Stimulated activated effector memory CD8-positive, alpha-beta T cell treated with anti-CD3 and anti-CD28 coated beads, Interleukin-12 subunit alpha, Interleukin-12 subunit beta, amount 100 ng/mL, for 72 hours (primary cell): ENCODE results near the gene ADAMTS4.

Source experiments
- ATAC-seq: fragments of 150-1000 bp; cut with Tn5 transposase; 2 replicates; pipeline ENCODE4 v1.10.0; 2021
- DNase-seq, 2 donors: peaks; one replicate each; pipeline ENCODE4 v3.0.0; 2021 to 2022; ENCODE audit warnings: low spot score in 2 of 2
- H3K27ac Mint-ChIP-seq: one replicate; pipeline ENCODE4 v1.8.0; 2022; ENCODE audit warnings: mild to moderate bottlenecking, mixed read lengths
- H3K36me3 Mint-ChIP-seq: one replicate; pipeline ENCODE4 v1.8.0; 2022; ENCODE audit warnings: mild to moderate bottlenecking, mixed read lengths
- H3K4me1 Mint-ChIP-seq: one replicate; pipeline ENCODE4 v1.8.0; 2022; ENCODE audit warnings: mixed read lengths
- H3K4me3 Mint-ChIP-seq: one replicate; pipeline ENCODE4 v1.8.0; 2022; ENCODE audit warnings: mild to moderate bottlenecking, mixed read lengths
- H3K9me3 Mint-ChIP-seq: one replicate; pipeline ENCODE4 v1.8.0; 2022; ENCODE audit warnings: mixed read lengths

ADAMTS4 gene

DNA sequence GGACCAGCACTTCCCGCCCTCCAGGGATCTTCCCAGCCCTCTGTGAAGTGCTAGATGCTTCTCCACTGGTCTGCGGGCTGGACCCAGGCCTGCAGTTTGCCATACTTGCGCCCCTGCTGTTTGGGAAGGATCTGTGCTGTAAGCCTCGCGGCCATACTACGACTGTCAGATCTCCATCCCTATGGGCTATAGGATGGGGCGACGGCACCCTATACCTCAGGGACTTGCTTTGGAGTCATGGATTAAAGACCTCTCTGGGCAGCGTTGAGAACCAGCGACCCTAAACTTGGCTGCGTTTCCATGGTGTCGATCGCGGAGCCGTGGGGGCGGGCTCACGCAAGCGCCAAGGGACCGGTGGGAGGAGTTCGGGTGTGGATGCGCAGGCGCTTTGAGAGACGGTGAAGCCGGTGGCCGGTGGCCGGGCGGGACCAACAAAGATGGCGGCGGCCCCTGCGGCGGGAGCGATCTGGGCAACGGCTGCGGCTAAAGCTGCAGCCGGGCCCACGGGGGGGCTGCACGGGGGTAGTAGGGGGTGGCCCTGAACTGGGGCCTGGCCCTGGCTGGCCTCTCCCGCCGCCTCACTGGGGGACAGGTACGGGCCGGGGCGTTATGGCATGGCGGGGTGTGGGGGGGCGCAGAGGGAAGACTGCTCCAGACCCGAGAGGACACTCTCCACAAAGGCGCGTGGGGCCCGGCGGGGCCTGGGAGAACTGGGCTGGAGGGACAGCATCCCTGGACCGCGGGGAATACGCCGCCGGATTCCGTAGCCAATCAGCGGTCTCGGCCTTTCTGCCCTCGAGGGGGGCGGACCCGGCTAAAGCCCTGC is 39.6 kb downstream of the ADAMTS4 start, which contains the start of gene USP21:
TSS of gene USP21 (plus strand) at position 414 of the 826 bp plus-strand sequence. CDS start 1,141 bp downstream, outside the sequence.
- H3K4me1 Mint-ChIP-seq: peaks cover 76% of the 10 kb centered on the region
- H3K36me3 Mint-ChIP-seq: peaks cover 76% of the 10 kb centered on the region
- DNase-seq (peak; percentile 83 to 96), ATAC-seq (peak; percentile 93)
- peak within 1 kb of the TSS; percentile 83 for H3K4me3 Mint-ChIP-seq
- H3K9me3 Mint-ChIP-seq: no peaks in the 10 kb centered on the region
- H3K27ac Mint-ChIP-seq: peak within 1 kb of the TSS; percentile 97

DNA sequence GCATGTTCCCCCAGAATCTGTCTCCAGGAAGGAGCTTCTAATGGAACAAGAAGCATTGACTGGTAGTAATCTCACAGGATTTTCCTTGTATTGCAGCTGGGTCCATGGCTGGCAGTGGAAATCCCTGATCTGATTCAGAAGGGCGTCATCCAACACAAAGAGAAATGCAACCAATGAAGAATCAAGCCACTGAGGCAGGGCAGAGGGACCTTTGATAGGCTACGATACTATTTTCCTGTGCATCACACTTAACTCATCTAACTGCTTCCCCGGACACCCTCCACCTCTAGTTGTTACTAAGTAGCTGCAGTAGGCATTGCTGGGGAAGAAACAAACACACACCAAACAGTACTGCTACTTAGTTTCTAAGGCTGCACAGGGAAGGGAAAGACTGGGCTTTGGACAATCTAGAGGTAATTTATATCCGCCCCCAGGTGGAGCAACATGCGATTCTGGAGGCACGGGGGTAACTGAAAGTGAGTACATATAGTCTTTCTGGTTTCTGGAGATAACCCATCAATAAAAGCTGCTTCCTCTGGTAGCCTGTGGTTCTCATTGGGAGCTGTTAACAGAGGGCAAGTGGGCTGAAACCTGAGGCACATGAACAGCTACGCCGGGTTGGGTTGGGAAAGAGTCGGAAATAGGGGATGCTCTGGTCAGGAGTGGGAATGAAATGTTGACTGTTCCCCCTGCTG is 40.4 kb downstream of the ADAMTS4 start:
- Mint-ChIP-seq H3K27ac (peak overlapping the region; percentile 97), H3K4me3 (peak overlapping the region; percentile 83), H3K9me3 (no peaks in the 10 kb centered on the region), H3K4me1 (peaks cover 70% of the 10 kb centered on the region), H3K36me3 (peaks cover 75% of the 10 kb centered on the region)
- ATAC-seq: no peak
- DNase-seq: no peak

DNA sequence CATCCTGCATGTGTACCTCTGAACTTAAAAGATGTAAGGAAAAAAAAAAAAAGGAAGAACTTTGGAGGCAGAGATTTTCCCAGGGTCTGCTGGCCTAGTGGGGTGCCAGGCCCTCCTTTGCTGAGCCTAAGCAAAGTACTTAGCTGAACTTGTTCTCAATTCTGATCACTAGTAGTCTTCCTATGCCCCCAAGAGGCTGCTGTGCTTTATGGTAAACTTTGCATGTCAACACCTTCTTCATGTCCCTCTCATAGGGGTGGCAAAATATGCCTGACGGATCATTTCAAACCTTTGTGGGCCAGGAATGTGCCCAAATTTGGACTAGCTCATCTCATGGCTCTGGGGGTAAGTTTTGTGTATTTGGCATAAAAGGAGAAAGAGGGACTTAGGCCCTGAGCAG is 41.0 kb downstream of the ADAMTS4 start:
- Mint-ChIP-seq H3K36me3 (peaks cover 69% of the 10 kb centered on the region), H3K4me3 (peak overlapping the region; percentile 83), H3K27ac (peak overlapping the region; percentile 50), H3K4me1 (peaks cover 64% of the 10 kb centered on the region), H3K9me3 (no peaks in the 10 kb centered on the region)
- ATAC-seq: no peak
- DNase-seq: no peak

GRCh38 chr1:161153682-161154337 is 45.0 kb downstream of the ADAMTS4 start, which contains the start of gene UFC1:
Gene UFC1, plus strand, starts transcription at chr1:161153978. Its CDS starts 20 bp downstream, at chr1:161153998.
- Mint-ChIP-seq H3K4me3 (peak within 1 kb of the TSS; percentile 95), H3K4me1 (peaks cover 26% of the 10 kb centered on the region), H3K36me3 (peaks cover 49% of the 10 kb centered on the region), H3K27ac (peak within 1 kb of the TSS; percentile 100), H3K9me3 (no peaks in the 10 kb centered on the region)
- peak; percentile 61 to 89 for DNase-seq
- peak; percentile 96 for ATAC-seq

DNA sequence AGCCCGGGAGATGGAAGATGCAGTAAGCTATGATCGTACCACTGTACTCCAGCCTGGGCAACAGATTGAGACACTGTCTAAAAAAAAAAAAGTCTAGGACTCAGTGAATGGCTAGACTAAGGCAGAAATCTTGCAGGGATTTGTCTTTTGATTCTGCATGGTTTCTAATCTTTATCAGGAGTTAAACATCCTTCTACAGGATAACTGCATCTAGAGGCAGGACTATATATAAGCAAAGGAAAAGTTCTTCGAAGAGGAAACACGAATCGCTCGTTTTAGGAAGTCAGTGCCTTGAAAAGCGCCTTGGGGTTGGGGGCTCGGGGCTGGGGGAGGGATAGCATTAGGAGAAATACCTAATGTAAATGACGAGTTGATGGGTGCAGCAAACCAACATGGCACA is 45.7 kb downstream of the ADAMTS4 start:
- Mint-ChIP-seq H3K4me3 (peak overlapping the region; percentile 95), H3K36me3 (peaks cover 43% of the 10 kb centered on the region), H3K9me3 (no peaks in the 10 kb centered on the region), H3K4me1 (peaks cover 22% of the 10 kb centered on the region), H3K27ac (peak overlapping the region; percentile 100)
- ATAC-seq: no peak
- DNase-seq: no peak

DNA sequence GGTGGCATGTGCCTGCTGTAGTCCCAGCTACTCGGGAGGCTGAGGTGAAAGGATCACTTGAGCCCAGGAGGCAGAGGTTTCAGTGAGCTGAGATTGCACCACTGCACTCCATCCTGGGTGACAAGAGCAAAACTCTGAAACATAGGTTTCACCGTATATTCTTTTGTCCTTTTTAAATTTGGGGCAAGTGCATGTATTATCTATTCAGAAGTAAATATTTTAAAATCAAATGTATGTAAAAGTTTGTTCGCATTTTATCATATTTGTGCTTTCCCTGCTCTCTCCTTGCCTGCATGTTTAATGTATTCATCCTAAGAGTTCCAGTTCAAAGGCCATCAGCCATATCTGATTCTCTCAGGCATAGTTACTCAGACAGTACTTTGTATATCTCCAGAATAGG is 53.0 kb downstream of the ADAMTS4 start:
- no peak for DNase-seq
- Mint-ChIP-seq H3K9me3 (no peaks in the 10 kb centered on the region), H3K4me1 (no peaks in the 10 kb centered on the region), H3K27ac (no peak overlapping the region), H3K4me3 (no peak overlapping the region), H3K36me3 (no peaks in the 10 kb centered on the region)
- ATAC-seq: no peak

DNA sequence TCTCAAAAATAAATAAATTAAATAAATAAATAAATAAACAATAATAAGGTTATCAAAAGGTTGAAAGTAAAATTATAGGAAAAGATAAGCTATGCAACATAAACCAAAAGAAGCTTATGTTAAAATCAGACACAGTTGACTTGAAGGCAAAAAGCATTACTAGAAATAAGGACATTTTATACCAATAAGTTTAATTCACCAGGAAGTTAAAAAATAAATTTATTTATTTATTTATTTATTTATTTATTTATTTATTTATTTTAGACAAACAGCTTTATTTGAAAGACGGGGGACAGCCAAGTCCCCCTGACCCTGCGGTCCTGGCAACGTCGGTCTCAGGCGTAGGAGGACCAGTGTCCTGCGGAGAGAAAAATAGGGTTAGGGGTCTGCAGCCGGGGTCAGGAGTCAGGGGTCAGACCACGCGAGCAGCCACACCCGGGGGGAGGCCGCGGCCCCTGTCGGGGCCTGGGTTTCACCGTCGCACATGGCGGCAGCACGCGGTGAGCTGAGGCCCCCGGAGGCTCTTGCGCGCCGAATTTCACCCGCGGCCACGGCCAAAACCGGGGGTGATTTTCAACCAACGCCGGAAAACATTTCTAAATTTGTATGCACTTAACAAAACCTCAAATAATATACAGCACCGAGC is 58.0 kb downstream of the ADAMTS4 start:
- ATAC-seq (no peak), DNase-seq (no peak)
- Mint-ChIP-seq H3K4me1 (no peaks in the 10 kb centered on the region), H3K27ac (no peak overlapping the region), H3K4me3 (no peak overlapping the region), H3K36me3 (no peaks in the 10 kb centered on the region), H3K9me3 (no peaks in the 10 kb centered on the region)

DNA sequence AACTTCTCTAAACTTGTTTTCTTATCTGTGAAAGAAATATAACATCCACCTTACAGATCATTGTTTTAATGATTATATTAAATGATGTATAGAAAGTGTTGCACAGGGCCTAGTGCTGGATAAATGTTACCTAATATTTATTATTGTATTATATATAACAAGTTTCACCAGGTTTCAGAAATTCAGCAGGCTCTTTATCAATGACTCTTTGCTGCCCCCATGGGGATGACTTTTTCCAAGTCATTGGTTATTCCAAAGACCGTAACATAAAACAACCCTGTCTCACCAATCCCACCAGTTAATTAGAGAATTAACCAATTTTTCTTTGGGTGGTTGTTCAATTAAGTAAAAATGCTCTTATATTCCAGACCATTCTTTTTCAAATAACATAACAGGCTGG is 59.1 kb downstream of the ADAMTS4 start:
- Mint-ChIP-seq H3K4me1 (peaks cover 6% of the 10 kb centered on the region), H3K36me3 (no peaks in the 10 kb centered on the region), H3K27ac (no peak overlapping the region), H3K9me3 (no peaks in the 10 kb centered on the region), H3K4me3 (no peak overlapping the region)
- no peak for DNase-seq
- ATAC-seq: no peak

GRCh38 chr1:161138431-161138830 is 60.4 kb downstream of the ADAMTS4 start:
- peaks cover 6% of the 10 kb centered on the region for H3K4me1 Mint-ChIP-seq

DNA sequence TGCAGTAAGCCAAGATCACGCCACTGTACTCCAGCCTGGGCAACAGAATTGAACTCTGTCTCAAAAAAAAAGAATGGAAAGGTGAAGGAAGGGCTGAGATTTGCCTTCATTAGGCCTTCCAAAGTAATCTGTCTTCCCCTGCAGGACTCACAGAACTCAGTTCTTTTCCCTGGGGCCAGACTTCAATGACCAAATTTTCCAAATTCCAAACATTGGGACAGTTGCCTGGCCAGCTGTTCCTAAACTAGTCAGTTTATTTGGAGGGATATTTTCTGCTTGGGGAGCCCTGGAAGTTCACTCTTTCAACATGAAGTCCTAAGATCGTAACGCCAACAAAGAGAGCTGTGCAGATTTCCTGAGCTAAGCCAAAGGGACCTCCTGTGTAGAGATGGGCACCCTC is 61.0 kb downstream of the ADAMTS4 start:
- DNase-seq (no peak), ATAC-seq (no peak)
- peak overlapping the region; percentile 14 for H3K27ac Mint-ChIP-seq
- peaks cover 6% of the 10 kb centered on the region for H3K4me1 Mint-ChIP-seq
- no peaks in the 10 kb centered on the region for H3K36me3 Mint-ChIP-seq
- H3K4me3 Mint-ChIP-seq: no peak overlapping the region
- no peaks in the 10 kb centered on the region for H3K9me3 Mint-ChIP-seq

More at GRCh38 chr1:161138431-161138830, 60.4 kb downstream of the ADAMTS4 start:
- no peaks in the 10 kb centered on the region for H3K36me3 Mint-ChIP-seq
- H3K9me3 Mint-ChIP-seq: no peaks in the 10 kb centered on the region
- DNase-seq: no peak
- peak overlapping the region; percentile 14 for H3K27ac Mint-ChIP-seq
- H3K4me3 Mint-ChIP-seq: no peak overlapping the region
- ATAC-seq: no peak
